ENCODE data around the gene DRICH1. TPM values are rescaled to one million over a fixed set of nuclear protein-coding genes. Genes with fewer than 3 reads are reported as not detected.

DRICH1 gene
- total and polyA plus RNA-seq, 2 of the 13 experiments (the other 11 are each of a cell fraction or from before 2014, with no cell fraction given): 0.22 to 0.66 TPM

- TF ChIP-seq ARNT2 (CRISPR knock-in tag; IDR thresholded peaks at IDR 0.05; ENCODE audit: low read depth) (no peak), HOXD1 (CRISPR knock-in tag; IDR thresholded peaks at IDR 0.05) (0 out of 2 replicates have a peak, but pooled peaks have one; percentile 22), ZC3H13 (CRISPR knock-in tag; IDR thresholded peaks at IDR 0.05) (no peak), BORCS8-MEF2B (CRISPR knock-in tag; IDR thresholded peaks at IDR 0.05) (peak; percentile 42; the same call in 1 of the 2 replicates), POLR2AphosphoS2 (IDR thresholded peaks at IDR 0.05; ENCODE audit: low read depth, low read length) (no peak), PITX1 (CRISPR knock-in tag; IDR thresholded peaks at IDR 0.05) (peak; percentile 48; the same call in 1 of the 2 replicates), MEIS1 (CRISPR knock-in tag; IDR thresholded peaks at IDR 0.05; ENCODE audit: borderline replicate concordance) (peak; percentile 31; the same call in 1 of the 2 replicates), PHF21A (CRISPR knock-in tag; IDR thresholded peaks at IDR 0.05) (peak; percentile 16; the same call in 1 of the 2 replicates), NR2F1 (CRISPR knock-in tag; IDR thresholded peaks at IDR 0.05) (peak in 1 of 2 experiments; percentile 22; a peak in 1 of 4 replicates), FOXA3 (CRISPR knock-in tag; IDR thresholded peaks at IDR 0.05) (peak; percentile 20; the same call in 1 of the 2 replicates), WIZ (CRISPR knock-in tag; IDR thresholded peaks at IDR 0.05) (no peak), ZNF674 (CRISPR knock-in tag; IDR thresholded peaks at IDR 0.05; ENCODE audit: low read depth) (no peak), HNRNPK (IDR thresholded peaks at IDR 0.05; ENCODE audit: low read depth, low read length, poor library complexity, severe bottlenecking) (peak; percentile 96), ZNF33B (CRISPR knock-in tag; IDR thresholded peaks at IDR 0.05) (no peak), CCAR2 (optimal IDR thresholded peaks at IDR 0.05; ENCODE audit: low read depth, low read length) (no peak), DZIP1 (CRISPR knock-in tag; IDR thresholded peaks at IDR 0.05) (peak; percentile 19; the same call in 1 of the 2 replicates), CSRNP1 (CRISPR knock-in tag; IDR thresholded peaks at IDR 0.05) (no peak; the same call in 1 of the 2 replicates), ZNF883 (CRISPR knock-in tag; IDR thresholded peaks at IDR 0.05; ENCODE audit: not compliant biosample characterization) (peak; percentile 63), MTA1 (CRISPR knock-in tag; IDR thresholded peaks at IDR 0.05; ENCODE audit: borderline replicate concordance) (peak; percentile 81; the same call in 1 of the 2 replicates), POLR2A (IDR thresholded peaks at IDR 0.05; ENCODE audit: insufficient read depth in 1 of 2, low read depth in 2 of 2, low read length in 2 of 2) (no peak), SALL1 (CRISPR knock-in tag; IDR thresholded peaks at IDR 0.05) (peak; percentile 75), PTBP1 (IDR thresholded peaks at IDR 0.05; ENCODE audit: low read depth, low read length, poor library complexity, severe bottlenecking) (no peak), SMAD3 (CRISPR knock-in tag; IDR thresholded peaks at IDR 0.05) (no peak), ZNF138 (CRISPR knock-in tag; IDR thresholded peaks at IDR 0.05; ENCODE audit: low read depth) (no peak), HMGA1 (CRISPR knock-in tag; conservative IDR thresholded peaks at IDR 0.05) (no peak), KLF12 (CRISPR knock-in tag; IDR thresholded peaks at IDR 0.05; ENCODE audit: borderline replicate concordance) (0 out of 2 replicates have a peak, but pooled peaks have one; percentile 30), MYC (CRISPR knock-in tag; IDR thresholded peaks at IDR 0.05; ENCODE audit: borderline replicate concordance) (peak; percentile 55; the same call in 1 of the 2 replicates)
These were observed 66.0 kb downstream of the DRICH1 start (continued) for GRCh38 chr22:23565915-23566704.
